ENCODE data around the gene OBI1.

DNA sequence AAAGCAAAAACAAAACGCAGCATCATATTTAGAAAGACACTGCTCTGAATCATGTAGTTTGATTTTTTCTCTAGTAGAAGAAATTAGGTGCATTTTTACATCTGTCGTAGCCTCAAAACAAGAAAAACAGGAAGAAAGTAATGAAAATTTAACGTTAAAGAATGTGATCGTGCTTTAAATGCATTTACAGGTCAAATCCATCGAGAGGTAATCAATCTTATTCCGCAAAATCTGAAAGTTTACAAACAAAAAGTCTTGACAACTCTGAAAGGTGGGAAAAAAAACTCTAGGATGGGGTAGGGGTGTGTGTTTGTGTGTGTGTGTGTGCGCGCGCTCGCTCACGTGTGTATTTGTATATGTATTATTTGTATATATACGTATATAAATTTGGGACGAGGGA is 65.8 kb downstream of the OBI1 start:
- no peak for TF ChIP-seq POLR2AphosphoS5 (IDR thresholded peaks at IDR 0.05)
- TF ChIP-seq CTCF (IDR thresholded peaks at IDR 0.05), result no peak
- TF ChIP-seq POLR2A (IDR thresholded peaks at IDR 0.05), result no peak
